HG03439 (cell line): ENCODE results near the gene LAMB4.

Source experiments
- ATAC-seq: cut with Tn5 transposase; IDR thresholded peaks from one replicate; pipeline ENCODE4 v1.9.1; 2021; ENCODE audit warnings: mild to moderate bottlenecking, moderate library complexity; ENCODE audit not compliant: unreplicated experiment

The LAMB4 gene

GRCh38 chr7:108016841-108017775 lies 113.1 kb downstream of the LAMB4 start:
- ATAC-seq = no peak

GRCh38 chr7:108015740-108016139 lies 114.4 kb downstream of the LAMB4 start:
- ATAC-seq = no peak

GRCh38 chr7:108014747-108015682 lies 115.1 kb downstream of the LAMB4 start:
- no peak for ATAC-seq

GRCh38 chr7:108014215-108014614 lies 115.9 kb downstream of the LAMB4 start:
- no peak for ATAC-seq

- ATAC-seq = no peak
Observed at GRCh38 chr7:108012499-108013430, 117.4 kb downstream of the LAMB4 start.

GRCh38 chr7:108010377-108010776 lies 119.8 kb downstream of the LAMB4 start:
- no peak for ATAC-seq

- ATAC-seq = no peak
Observed at GRCh38 chr7:108009873-108010272, 120.3 kb downstream of the LAMB4 start.

GRCh38 chr7:108008827-108009226 lies 121.3 kb downstream of the LAMB4 start:
- ATAC-seq = no peak

GRCh38 chr7:108008240-108008639 lies 121.9 kb downstream of the LAMB4 start:
- ATAC-seq = no peak

- ATAC-seq = no peak
Observed at GRCh38 chr7:108007762-108008161, 122.4 kb downstream of the LAMB4 start.

- no peak for ATAC-seq
Observed at GRCh38 chr7:108007261-108007660, 122.9 kb downstream of the LAMB4 start.

- no peak for ATAC-seq
Observed at GRCh38 chr7:108004220-108005142, 125.7 kb downstream of the LAMB4 start.

GRCh38 chr7:108003599-108003935 lies 126.6 kb downstream of the LAMB4 start:
- no peak for ATAC-seq

- ATAC-seq = no peak
Observed at GRCh38 chr7:108002726-108003598, 127.2 kb downstream of the LAMB4 start, which contains the start of gene LAMB1. LAMB1 (minus strand) TSS chr7:108003161; CDS start chr7:108002885, 276 bp downstream.

GRCh38 chr7:108001764-108002725 lies 128.1 kb downstream of the LAMB4 start:
- no peak for ATAC-seq

GRCh38 chr7:108000875-108001763 lies 129.0 kb downstream of the LAMB4 start:
- no peak for ATAC-seq
